Right lobe of liver (tissue), 4 donors: ENCODE measurements around the gene TSPAN14.

Experiments used
- POLR2A ChIP-seq: fragments of 450-650 bp; IDR thresholded peaks from one replicate; pipeline ENCODE4 v1.6.1; 2017; ENCODE audit warnings: antibody characterized with exemption, mild to moderate bottlenecking
- TF ChIP-seq, protein P1 (sequence below), 4 donors: fragments of 200-600 bp in 3 of 4; fragments of 450-650 bp in 1 of 4; IDR thresholded peaks; one replicate each; pipeline versions ENCODE4 v1.5.1 to v1.8.0; 2016 to 2022; ENCODE audit warnings: antibody characterized with exemption in 4 of 4, mild to moderate bottlenecking in 2 of 4
- donor health status: DM: no; HTN: no; CAD: no.
- donor health status: DM: no; HTN: no; CAD: no.
- donor health status: DM: no; HTN: yes; CAD: no.

DNA sequence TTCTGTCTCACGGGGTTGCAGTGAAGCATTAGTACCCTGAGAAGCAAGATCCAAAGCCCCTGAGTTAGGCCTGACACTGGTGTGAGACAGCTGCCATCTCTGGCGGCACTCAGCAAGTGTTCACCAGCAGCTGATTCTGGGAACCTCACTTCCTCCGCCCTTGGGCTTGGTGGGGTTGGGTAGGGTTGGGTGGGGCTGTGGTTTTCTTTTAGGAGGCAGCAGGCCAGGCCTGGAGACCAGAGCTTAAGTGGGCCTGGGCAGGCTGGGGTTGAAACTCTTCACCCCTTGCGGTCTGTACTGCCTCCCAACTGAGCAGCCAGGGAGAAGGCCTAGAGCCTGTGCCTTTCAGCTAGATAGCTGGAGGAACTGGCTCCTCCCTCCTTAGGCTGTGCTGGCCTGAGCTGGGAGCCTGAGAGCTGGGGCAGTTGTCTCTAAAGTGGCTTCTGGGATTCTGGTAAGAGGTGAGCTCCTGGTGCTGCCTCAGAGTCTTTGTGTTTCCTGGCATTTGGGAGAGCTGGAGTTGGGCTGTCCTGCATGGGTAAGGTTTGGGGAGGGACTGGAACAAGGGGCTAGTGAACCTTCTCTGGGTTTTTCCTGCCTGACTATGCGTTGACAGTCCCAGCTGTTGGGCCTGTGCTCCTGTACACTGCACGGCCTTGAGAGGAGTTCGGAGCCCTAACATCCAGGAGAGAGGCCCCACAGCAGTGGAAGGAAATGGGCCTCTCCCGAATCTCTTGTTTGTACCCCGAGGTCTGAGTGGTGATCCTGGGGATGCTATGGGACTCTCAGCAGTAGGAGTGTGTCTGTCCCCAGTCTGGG lies 5.1 kb downstream of the TSPAN14 start:
- TF ChIP-seq, protein P1, sequence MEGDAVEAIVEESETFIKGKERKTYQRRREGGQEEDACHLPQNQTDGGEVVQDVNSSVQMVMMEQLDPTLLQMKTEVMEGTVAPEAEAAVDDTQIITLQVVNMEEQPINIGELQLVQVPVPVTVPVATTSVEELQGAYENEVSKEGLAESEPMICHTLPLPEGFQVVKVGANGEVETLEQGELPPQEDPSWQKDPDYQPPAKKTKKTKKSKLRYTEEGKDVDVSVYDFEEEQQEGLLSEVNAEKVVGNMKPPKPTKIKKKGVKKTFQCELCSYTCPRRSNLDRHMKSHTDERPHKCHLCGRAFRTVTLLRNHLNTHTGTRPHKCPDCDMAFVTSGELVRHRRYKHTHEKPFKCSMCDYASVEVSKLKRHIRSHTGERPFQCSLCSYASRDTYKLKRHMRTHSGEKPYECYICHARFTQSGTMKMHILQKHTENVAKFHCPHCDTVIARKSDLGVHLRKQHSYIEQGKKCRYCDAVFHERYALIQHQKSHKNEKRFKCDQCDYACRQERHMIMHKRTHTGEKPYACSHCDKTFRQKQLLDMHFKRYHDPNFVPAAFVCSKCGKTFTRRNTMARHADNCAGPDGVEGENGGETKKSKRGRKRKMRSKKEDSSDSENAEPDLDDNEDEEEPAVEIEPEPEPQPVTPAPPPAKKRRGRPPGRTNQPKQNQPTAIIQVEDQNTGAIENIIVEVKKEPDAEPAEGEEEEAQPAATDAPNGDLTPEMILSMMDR (IDR thresholded peaks at IDR 0.05), result no peak
- peak; percentile 35 for TF ChIP-seq POLR2A
